K562 (cell line): ENCODE data around the gene DAAM1. TPM values are rescaled to one million over a fixed set of nuclear protein-coding genes. Genes with fewer than 3 reads are reported as not detected.

Source experiments
- ATAC-seq: fragments of 200-7000 bp; cut with Tn5 transposase; 3 replicates; pipeline ENCODE4 v1.9.1; 2020; ENCODE audit warnings: moderate library complexity
- BruUV-seq: library from RNA; stranded (reverse); fragments of 400-500 nt; replicated peaks from 2 replicates; lab custom pipeline; 2021; lab: Mats Ljungman, UMichigan
- CTCF ChIA-PET: fragments of 300-600 bp; formaldehyde crosslinking; extraction: SDS; loops from one replicate; lab custom pipeline; 2021; ENCODE audit warnings: low intra/inter-chr PET ratio; lab: Yijun Ruan, JAX
- POLR2A ChIA-PET: fragments of 300-600, 350-650 bp; sonication (Branson Sonifier 250); formaldehyde crosslinking; extraction: SDS; loops from one replicate; lab custom pipeline; 2021; ENCODE audit warnings: antibody characterized with exemption, inconsistent platforms; lab: Yijun Ruan, JAX
- DNase-seq, 4 experiments: peaks; one replicate each; pipeline versions ENCODE4 v3.0.0 to v3.0.0-alpha.2; 2011 to 2018; ENCODE audit warnings: low spot score in 3 of 4, mixed read lengths in 3 of 4; ENCODE audit errors: extremely low read depth in 1 of 4
- FAIRE-seq: peaks from 2 replicates; lab custom pipeline; 2011; peaks lifted over from hg19 to GRCh38; lab: Jason Lieb, UNC
- H2AFZ ChIP-seq: 2 replicates; pipeline ENCODE4 v1.6.0; 2011; ENCODE audit warnings: low read depth, low read length, control low read depth, inconsistent platforms
- H3K27ac ChIP-seq: fragments of 200-600 bp; 3 replicates; pipeline ENCODE4 v1.8.0; 2011; ENCODE audit warnings: low read depth, mild to moderate bottlenecking, control low read depth, inconsistent platforms, low read length, moderate library complexity, mixed read lengths; ENCODE audit errors: extremely low read depth
- H3K27me3 ChIP-seq, 2 experiments: fragments of 300-600 bp in 1 of 2; 2 replicates in 1 of 2; 3 replicates in 1 of 2; pipeline versions ENCODE4 v1.6.0 to v1.8.0; 2011; ENCODE audit warnings: inconsistent platforms in 2 of 2, low read length in 2 of 2, mild to moderate bottlenecking in 1 of 2, mixed read lengths in 1 of 2, moderate library complexity in 1 of 2; ENCODE audit not compliant: control insufficient read depth in 2 of 2, insufficient read depth in 2 of 2
- H3K36me3 ChIP-seq: fragments of 300-600 bp; 3 replicates; pipeline ENCODE4 v1.8.0; 2011; ENCODE audit warnings: mild to moderate bottlenecking, low read length, inconsistent platforms; ENCODE audit not compliant: control insufficient read depth, insufficient read depth
- H3K4me1 ChIP-seq, 2 experiments: fragments of 200-600 bp in 1 of 2; replicated peaks in 1 of 2; 2 replicates in 1 of 2; 3 replicates in 1 of 2; pipeline versions ENCODE4 v1.5.1 to v1.8.0; 2011; ENCODE audit warnings: inconsistent platforms in 2 of 2, low read length in 2 of 2, mild to moderate bottlenecking in 1 of 2, mixed read lengths in 1 of 2, moderate library complexity in 1 of 2; ENCODE audit not compliant: control insufficient read depth in 2 of 2, insufficient read depth in 2 of 2
- H3K4me2 ChIP-seq: 2 replicates; pipeline ENCODE4 v1.6.1; 2011; ENCODE audit warnings: low read length, control low read depth, inconsistent platforms, mixed read lengths; ENCODE audit not compliant: insufficient read depth
- H3K4me3 ChIP-seq: fragments of 200-600 bp; sonication (generic), shearing (Covaris generic); 2 replicates; pipeline ENCODE4 v1.5.1; 2016; ENCODE audit warnings: control low read depth, inconsistent platforms
- H3K79me2 ChIP-seq: fragments of 200-600 bp; 3 replicates; pipeline ENCODE4 v1.8.0; 2011; ENCODE audit warnings: low read length, inconsistent platforms; ENCODE audit not compliant: control insufficient read depth, insufficient read depth
- H3K9ac ChIP-seq, 2 experiments: 2 replicates each; pipeline versions ENCODE4 v1.6.0 to v1.6.1; 2011; ENCODE audit warnings: low read depth in 2 of 2, low read length in 2 of 2, control low read depth in 1 of 2, inconsistent platforms in 1 of 2, mild to moderate bottlenecking in 1 of 2, mixed read lengths in 1 of 2; ENCODE audit not compliant: insufficient read depth in 1 of 2
- H3K9me1 ChIP-seq: one replicate; pipeline ENCODE4 v1.6.0; 2011; ENCODE audit warnings: inconsistent platforms, mild to moderate bottlenecking, low read length, moderate library complexity; ENCODE audit not compliant: control insufficient read depth, insufficient read depth
- H3K9me3 ChIP-seq: replicated peaks from 2 replicates; pipeline ENCODE4 v1.5.1; 2011; ENCODE audit warnings: low read depth, low read length, inconsistent platforms; ENCODE audit not compliant: control insufficient read depth, insufficient read depth
- H4K20me1 ChIP-seq: replicated peaks from 2 replicates; pipeline ENCODE4 v1.6.1; 2011; ENCODE audit warnings: low read length, inconsistent platforms, mixed read lengths; ENCODE audit not compliant: control insufficient read depth, insufficient read depth
- ARID1B ChIP-seq: fragments of 450-650 bp; IDR thresholded peaks from 2 replicates; pipeline ENCODE4 v1.6.1; 2016; ENCODE audit warnings: antibody characterized with exemption, mild to moderate bottlenecking, inconsistent platforms
- BRCA1 ChIP-seq, 2 experiments: fragments of 450-650 bp in 1 of 2; sonication (generic) in 1 of 2; formaldehyde crosslinking in 1 of 2; IDR thresholded peaks; 2 replicates each; pipeline versions ENCODE4 v1.5.0 to v1.6.1; 2017 to 2020; ENCODE audit warnings: mild to moderate bottlenecking in 1 of 2, missing genetic modification reagents in 1 of 2
- CEBPG ChIP-seq, 3 experiments: fragments of 200-800 bp in 1 of 3; sonication (Bioruptor generic) in 1 of 3; sonication (generic) in 1 of 3; formaldehyde crosslinking in 1 of 3; IDR thresholded peaks in 2 of 3; conservative IDR thresholded peaks in 1 of 3; 2 replicates each; pipeline versions ENCODE4 v1.6.1 to v1.8.0; 2016 to 2022; ENCODE audit warnings: missing compliant biosample characterization in 2 of 3, missing genetic modification characterization in 2 of 3, mild to moderate bottlenecking in 1 of 3, missing genetic modification reagents in 1 of 3
- DPF2 ChIP-seq: fragments of 450-650 bp; IDR thresholded peaks from 2 replicates; pipeline ENCODE4 v1.6.1; 2016
- EGR1 ChIP-seq: fragments of 450-650 bp; conservative IDR thresholded peaks from 2 replicates; pipeline ENCODE4 v1.6.1; 2017; ENCODE audit warnings: mild to moderate bottlenecking
- FOSL1 ChIP-seq: fragments of 200-800 bp; sonication (Bioruptor generic); conservative IDR thresholded peaks from 2 replicates; pipeline ENCODE4 v1.6.1; 2016; ENCODE audit warnings: missing genetic modification characterization, missing compliant biosample characterization
- HCFC1 ChIP-seq: IDR thresholded peaks from 2 replicates; pipeline ENCODE4 v1.6.1; 2012; ENCODE audit warnings: low read depth, low read length, improper control_type of control experiment
- HDAC3 ChIP-seq: fragments of 450-650 bp; IDR thresholded peaks from 2 replicates; pipeline ENCODE4 v1.6.1; 2018; ENCODE audit warnings: borderline replicate concordance, mild to moderate bottlenecking, moderate library complexity; ENCODE audit not compliant: partially characterized antibody
- HNRNPUL1 ChIP-seq: fragments of 200-400 bp; formaldehyde crosslinking; IDR thresholded peaks from 2 replicates; pipeline ENCODE4 v1.6.1; 2017; ENCODE audit warnings: low read length
- JUN ChIP-seq, 2 experiments: sonication (generic) in 1 of 2; formaldehyde crosslinking in 1 of 2; IDR thresholded peaks; 2 replicates each; pipeline versions ENCODE4 v1.6.1 to v1.8.0; 2012 to 2022; ENCODE audit warnings: borderline replicate concordance in 2 of 2, mild to moderate bottlenecking in 2 of 2, improper control_type of control experiment in 1 of 2, low read depth in 1 of 2, low read length in 1 of 2, missing genetic modification reagents in 1 of 2
- JUND ChIP-seq, 2 experiments: IDR thresholded peaks; 2 replicates in 1 of 2; 3 replicates in 1 of 2; pipeline ENCODE4 v1.6.1; 2011; ENCODE audit warnings: borderline replicate concordance in 2 of 2, low read depth in 2 of 2, low read length in 2 of 2, improper control_type of control experiment in 1 of 2, missing biosample characterization in 1 of 2, missing genetic modification characterization in 1 of 2, missing genetic modification reagents in 1 of 2
- NR1H2 ChIP-seq: sonication (generic); formaldehyde crosslinking; IDR thresholded peaks from 2 replicates; pipeline ENCODE4 v1.4.0; 2020; ENCODE audit warnings: mild to moderate bottlenecking, missing genetic modification reagents
- POLR3G ChIP-seq: IDR thresholded peaks from 2 replicates; pipeline ENCODE4 v1.6.1; 2011; ENCODE audit not compliant: insufficient read length, insufficient replicate concordance; ENCODE audit errors: extremely low read depth
- SMAD3 ChIP-seq: fragments of 450-650 bp; formaldehyde crosslinking; conservative IDR thresholded peaks from 2 replicates; pipeline ENCODE4 v1.4.0; 2020; ENCODE audit warnings: mild to moderate bottlenecking
- SMARCA4 ChIP-seq: fragments of 450-650 bp; IDR thresholded peaks from 2 replicates; pipeline ENCODE4 v1.6.1; 2016
- SRSF1 ChIP-seq: fragments of 200-400 bp; formaldehyde crosslinking; IDR thresholded peaks from 2 replicates; pipeline ENCODE4 v1.6.1; 2017; ENCODE audit warnings: mild to moderate bottlenecking, low read depth, low read length, moderate library complexity
- in situ Hi-C: fragments of 300-500 bp; cut with MboI; formaldehyde crosslinking; loops from 4 replicates; pipeline ENCODE4 v1.15.0; 2018; ENCODE audit warnings: inconsistent platforms, mixed read lengths
- intact Hi-C: fragments of 100-400 bp; cut with micrococcal nuclease; formaldehyde crosslinking; loops from 2 replicates; pipeline ENCODE4 v1.14.2; 2022
- polyA plus RNA-seq, 8 experiments: library from polyadenylated mRNA; depleted of rRNA in 4 of 8; stranded (reverse) in 5 of 8; unstranded in 3 of 8; fragments of >200 nt; fragmentation: Nextera tagmentation in 2 of 8; fragmentation: Illumina TruSeq in 1 of 8; extraction: Ambion mirVana in 2 of 8; extraction: Trizol in 1 of 8; gene quantifications; 2 replicates each; pipeline versions ENCODE4 v1.2.1 to v1.2.3, GENCODE V29; 2011 to 2014; ENCODE audit warnings: inconsistent platforms in 1 of 8, missing spikeins in 1 of 8
- total RNA-seq, 7 experiments: library from RNA; depleted of rRNA in 6 of 7; stranded (reverse); fragments of >200 nt in 6 of 7; fragmentation: Illumina TruSeq in 2 of 7; extraction: Trizol in 2 of 7; gene quantifications; 2 replicates each; pipeline versions ENCODE4 v1.2.1 to v1.2.3, GENCODE V29; 2011 to 2021; ENCODE audit warnings: low replicate concordance in 1 of 7
- TF ChIP-seq, protein P1 (sequence below): fragments of 250-450 bp; sonication (Bioruptor Pico); IDR thresholded peaks from 2 replicates; pipeline ENCODE4 v1.5.0; 2020; ENCODE audit warnings: mild to moderate bottlenecking, borderline replicate concordance
- TF ChIP-seq, protein P2 (sequence below), 2 experiments: fragments of 450-650 bp in 1 of 2; sonication (generic) in 1 of 2; formaldehyde crosslinking in 1 of 2; IDR thresholded peaks in 1 of 2; conservative IDR thresholded peaks in 1 of 2; 2 replicates each; pipeline versions ENCODE4 v1.6.1 to v1.8.1; 2016 to 2023; ENCODE audit warnings: mild to moderate bottlenecking in 2 of 2, moderate library complexity in 2 of 2, inconsistent platforms in 1 of 2, missing genetic modification reagents in 1 of 2

The DAAM1 gene
- total and polyA plus RNA-seq, 9 of the 15 experiments (the other 6 are each of a cell fraction or from before 2014, with no cell fraction given) = 3.6 to 11.6 (median 6.7) TPM

DNA sequence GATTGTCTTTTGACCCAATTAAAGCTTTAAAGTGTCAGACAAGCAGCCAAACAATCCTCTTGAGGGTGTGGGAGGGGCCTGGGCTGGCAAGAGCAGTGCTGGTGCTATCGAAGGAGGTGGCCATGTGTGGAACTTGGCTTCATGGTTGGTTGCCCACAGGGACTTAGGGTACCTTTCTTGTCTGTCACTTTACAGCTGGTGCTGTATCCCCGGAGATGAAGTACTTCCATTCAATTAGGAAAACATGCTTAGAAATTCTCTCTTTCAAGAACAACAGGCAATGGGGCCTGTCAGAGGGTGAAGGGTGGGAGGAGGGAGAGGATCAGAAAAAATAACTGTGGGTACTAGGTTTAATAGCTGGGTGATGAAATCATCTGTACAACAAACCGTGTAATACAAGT, 86.5 kb downstream of the DAAM1 start (continued):
- TF ChIP-seq POLR3G (no peak), SMAD3 (CRISPR knock-in tag) (no peak), BRCA1 (IDR thresholded peaks at IDR 0.05) (no peak), BRCA1 (CRISPR knock-in tag; IDR thresholded peaks at IDR 0.05) (no peak), SRSF1 (no peak), NR1H2 (CRISPR knock-in tag) (no peak), HCFC1 (no peak)
- TF ChIP-seq, protein P1, sequence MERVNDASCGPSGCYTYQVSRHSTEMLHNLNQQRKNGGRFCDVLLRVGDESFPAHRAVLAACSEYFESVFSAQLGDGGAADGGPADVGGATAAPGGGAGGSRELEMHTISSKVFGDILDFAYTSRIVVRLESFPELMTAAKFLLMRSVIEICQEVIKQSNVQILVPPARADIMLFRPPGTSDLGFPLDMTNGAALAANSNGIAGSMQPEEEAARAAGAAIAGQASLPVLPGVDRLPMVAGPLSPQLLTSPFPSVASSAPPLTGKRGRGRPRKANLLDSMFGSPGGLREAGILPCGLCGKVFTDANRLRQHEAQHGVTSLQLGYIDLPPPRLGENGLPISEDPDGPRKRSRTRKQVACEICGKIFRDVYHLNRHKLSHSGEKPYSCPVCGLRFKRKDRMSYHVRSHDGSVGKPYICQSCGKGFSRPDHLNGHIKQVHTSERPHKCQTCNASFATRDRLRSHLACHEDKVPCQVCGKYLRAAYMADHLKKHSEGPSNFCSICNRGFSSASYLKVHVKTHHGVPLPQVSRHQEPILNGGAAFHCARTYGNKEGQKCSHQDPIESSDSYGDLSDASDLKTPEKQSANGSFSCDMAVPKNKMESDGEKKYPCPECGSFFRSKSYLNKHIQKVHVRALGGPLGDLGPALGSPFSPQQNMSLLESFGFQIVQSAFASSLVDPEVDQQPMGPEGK = no peak

DNA sequence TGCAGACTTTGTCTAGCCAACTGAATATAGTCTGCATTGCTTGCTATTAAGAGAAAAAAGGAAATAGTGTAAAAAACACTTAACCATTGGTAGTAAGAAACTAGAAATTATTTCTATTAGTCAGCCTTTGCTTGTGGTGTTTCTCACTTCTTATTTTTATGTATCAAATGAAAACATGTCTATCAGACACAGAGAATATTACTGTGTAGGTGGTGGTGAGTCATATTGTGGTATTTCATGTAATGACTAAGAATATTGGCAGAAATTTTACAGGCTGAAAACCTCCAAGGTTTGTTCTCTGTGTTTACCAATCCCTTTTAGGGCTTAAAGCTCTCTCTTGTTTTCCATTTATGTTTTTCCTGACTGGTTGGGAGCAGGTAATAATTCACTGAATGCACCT, 87.2 kb downstream of the DAAM1 start:
- Histone ChIP-seq H4K20me1 (no peaks in the 10 kb centered on the region), H3K4me1 (peaks cover 0 to 11% of the 10 kb centered on the region in 2 experiments; a peak in 2 of 5 replicates), H3K9ac (no peak overlapping the region), H3K79me2 (no peaks in the 10 kb centered on the region), H2AFZ (no peak overlapping the region), H3K27ac (no peak overlapping the region), H3K36me3 (no peaks in the 10 kb centered on the region), H3K9me1 (no peaks in the 10 kb centered on the region), H3K9me3 (no peaks in the 10 kb centered on the region), H3K27me3 (no peaks in the 10 kb centered on the region), H3K4me3 (no peak overlapping the region), H3K4me2 (no peak overlapping the region)
- ATAC-seq (no peak), DNase-seq (peak in 2 of 4 experiments; percentile 10 to 19), FAIRE-seq (no peak)
- TF ChIP-seq CEBPG (CRISPR knock-in tag; IDR thresholded peaks at IDR 0.05) = no peak
- no peak for TF ChIP-seq CEBPG (tag; conservative IDR thresholded peaks at IDR 0.05 in 1 of 2, IDR thresholded peaks at IDR 0.05 in 1 of 2)
- TF ChIP-seq FOSL1 (tag) = peak; percentile 83
- TF ChIP-seq HDAC3 = no peak
- TF ChIP-seq JUN (IDR thresholded peaks at IDR 0.05; ENCODE audit: borderline replicate concordance, low read depth, low read length) = peak; percentile 52; the same call in 1 of the 2 replicates
- TF ChIP-seq JUN (CRISPR knock-in tag; IDR thresholded peaks at IDR 0.05; ENCODE audit: borderline replicate concordance) = no peak
- TF ChIP-seq JUND (IDR thresholded peaks at IDR 0.05; ENCODE audit: borderline replicate concordance, low read depth, low read length) = peak; percentile 76; the same call in 1 of the 2 replicates
- TF ChIP-seq JUND (tag; IDR thresholded peaks at IDR 0.05; ENCODE audit: borderline replicate concordance, low read depth, low read length) = peak; percentile 38; the same call in 1 of the 3 replicates
- TF ChIP-seq, protein P2, sequence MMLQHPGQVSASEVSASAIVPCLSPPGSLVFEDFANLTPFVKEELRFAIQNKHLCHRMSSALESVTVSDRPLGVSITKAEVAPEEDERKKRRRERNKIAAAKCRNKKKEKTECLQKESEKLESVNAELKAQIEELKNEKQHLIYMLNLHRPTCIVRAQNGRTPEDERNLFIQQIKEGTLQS (IDR thresholded peaks at IDR 0.05) = peak; percentile 75
- TF ChIP-seq, protein P2 (CRISPR knock-in tag; conservative IDR thresholded peaks at IDR 0.05) = no peak
- no peak; the same call in 1 of the 2 replicates for TF ChIP-seq SMARCA4
- peak; percentile 58 for TF ChIP-seq EGR1
- TF ChIP-seq DPF2 = 0 out of 2 replicates have a peak, but pooled peaks have one; percentile 46
- no peak for TF ChIP-seq HNRNPUL1
- TF ChIP-seq ARID1B = peak; percentile 46; the same call in 1 of the 2 replicates
- intact Hi-C loops (no loop called here), in situ Hi-C loops (no loop called here)
- ChIA-PET CTCF (no interaction called here), POLR2A (no interaction called here)
- BruUV-seq = no TSS peak
